ENCODE results near the gene DUSP3.

DNA sequence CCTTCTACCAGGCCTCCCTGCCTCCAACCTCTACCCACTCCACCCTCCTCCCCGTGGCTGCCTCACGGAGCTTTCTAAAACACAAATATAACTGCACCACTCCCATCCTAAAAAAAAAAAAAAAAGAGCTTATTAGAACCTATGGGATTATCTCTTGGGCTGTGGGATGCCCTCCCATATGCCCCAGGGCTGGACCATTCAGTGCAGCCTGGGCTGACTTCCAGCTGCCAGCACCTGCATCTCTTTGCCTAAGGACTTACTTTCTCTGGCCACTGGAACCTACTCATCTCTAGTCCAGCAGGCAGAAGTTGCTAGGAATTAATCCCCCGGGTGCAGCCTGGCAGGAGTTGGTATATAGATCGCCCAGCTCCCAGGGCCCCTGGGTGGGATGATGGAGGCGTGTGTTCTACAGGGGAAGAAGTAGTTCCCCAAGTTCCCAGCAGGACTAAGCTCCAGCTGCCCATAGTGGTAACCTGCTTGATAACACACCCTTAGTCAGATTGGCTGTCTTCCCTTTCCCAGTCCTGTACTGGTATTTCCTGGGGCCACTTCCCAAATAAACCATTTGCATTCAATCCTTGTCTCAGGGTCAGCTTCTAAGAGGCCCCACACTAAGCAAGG is 43.9 kb upstream of the DUSP3 start:
- TF ChIP-seq, protein P1, sequence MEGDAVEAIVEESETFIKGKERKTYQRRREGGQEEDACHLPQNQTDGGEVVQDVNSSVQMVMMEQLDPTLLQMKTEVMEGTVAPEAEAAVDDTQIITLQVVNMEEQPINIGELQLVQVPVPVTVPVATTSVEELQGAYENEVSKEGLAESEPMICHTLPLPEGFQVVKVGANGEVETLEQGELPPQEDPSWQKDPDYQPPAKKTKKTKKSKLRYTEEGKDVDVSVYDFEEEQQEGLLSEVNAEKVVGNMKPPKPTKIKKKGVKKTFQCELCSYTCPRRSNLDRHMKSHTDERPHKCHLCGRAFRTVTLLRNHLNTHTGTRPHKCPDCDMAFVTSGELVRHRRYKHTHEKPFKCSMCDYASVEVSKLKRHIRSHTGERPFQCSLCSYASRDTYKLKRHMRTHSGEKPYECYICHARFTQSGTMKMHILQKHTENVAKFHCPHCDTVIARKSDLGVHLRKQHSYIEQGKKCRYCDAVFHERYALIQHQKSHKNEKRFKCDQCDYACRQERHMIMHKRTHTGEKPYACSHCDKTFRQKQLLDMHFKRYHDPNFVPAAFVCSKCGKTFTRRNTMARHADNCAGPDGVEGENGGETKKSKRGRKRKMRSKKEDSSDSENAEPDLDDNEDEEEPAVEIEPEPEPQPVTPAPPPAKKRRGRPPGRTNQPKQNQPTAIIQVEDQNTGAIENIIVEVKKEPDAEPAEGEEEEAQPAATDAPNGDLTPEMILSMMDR (IDR thresholded peaks at IDR 0.05): no peak
- no peak for TF ChIP-seq EP300 (IDR thresholded peaks at IDR 0.05)
- TF ChIP-seq POLR2A (IDR thresholded peaks at IDR 0.05): no peak

Data from tibial nerve (tissue), 4 donors.